ENCODE measurements around the gene ITGA11. TPM values are rescaled to one million over a fixed set of nuclear protein-coding genes. Genes with fewer than 3 reads are reported as not detected.
A peak's percentile ranks its signal among the peaks of the same experiment; 100 is the strongest.

Gene ITGA11
- total RNA-seq, 1 experiment from 2014 or later, result 0.70 TPM

- no peak for TF ChIP-seq EZH2 (IDR thresholded peaks at IDR 0.05; ENCODE audit: low read depth)
- no peak for TF ChIP-seq CTCF (conservative IDR thresholded peaks at IDR 0.05)
- BruUV-seq (replicated peaks), result no TSS peak
- no peak overlapping the region for H3K4me3 ChIP-seq
- no peaks in the 10 kb centered on the region for H3K9me2 ChIP-seq (ENCODE audit: insufficient read depth)
- no peak overlapping the region for H2AFZ ChIP-seq
- H3K79me2 ChIP-seq (ENCODE audit: low read depth), result no peaks in the 10 kb centered on the region
- ChIA-PET POLR2A (ENCODE audit: unreplicated experiment) (no interaction called here), CTCF (no interaction called here)
- intact Hi-C loops (cut with micrococcal nuclease; ENCODE audit: unreplicated experiment), result no loop called here
- H3F3A ChIP-seq (ENCODE audit: insufficient read depth, low read depth), result peaks cover 8% of the 10 kb centered on the region; the same call in 1 of the 2 replicates
- H3K27ac ChIP-seq, result no peak overlapping the region
- no peaks in the 10 kb centered on the region for H3K27me3 ChIP-seq (ENCODE audit: insufficient read depth, low read depth)
- H4K20me1 ChIP-seq (ENCODE audit: insufficient read depth), result no peaks in the 10 kb centered on the region
- H3K9me3 ChIP-seq (ENCODE audit: insufficient read depth, low read depth), result peaks cover 5% of the 10 kb centered on the region; the same call in 1 of the 2 replicates
- H3K4me1 ChIP-seq (replicated peaks; ENCODE audit: insufficient read depth), result peaks cover 8% of the 10 kb centered on the region
- DNase-seq, result no peak
- no peaks in the 10 kb centered on the region for H3K36me3 ChIP-seq (ENCODE audit: low read depth)
- H3K4me2 ChIP-seq, result no peak overlapping the region
Measured at GRCh38 chr15:68396068-68396467, 35.9 kb downstream of the ITGA11 start.

GRCh38 chr15:68391121-68391520 is 40.8 kb downstream of the ITGA11 start:
- no peak overlapping the region for H3K4me2 ChIP-seq
- no peaks in the 10 kb centered on the region for H3K27me3 ChIP-seq (ENCODE audit: insufficient read depth, low read depth)
- no peaks in the 10 kb centered on the region for H3K79me2 ChIP-seq (ENCODE audit: low read depth)
- no peak overlapping the region for H3K27ac ChIP-seq
- no peaks in the 10 kb centered on the region for H3K9me2 ChIP-seq (ENCODE audit: insufficient read depth)
- no peak overlapping the region for H3K4me3 ChIP-seq
- no TSS peak for BruUV-seq (replicated peaks)
- TF ChIP-seq CTCF (conservative IDR thresholded peaks at IDR 0.05) (no peak), EZH2 (IDR thresholded peaks at IDR 0.05; ENCODE audit: low read depth) (no peak)
- 0 out of 2 replicates have a peak, but pooled peaks cover 10% of the 10 kb centered on the region for H3K4me1 ChIP-seq (replicated peaks; ENCODE audit: insufficient read depth)
- H3K9me3 ChIP-seq (ENCODE audit: insufficient read depth, low read depth), result no peaks in the 10 kb centered on the region
- no peaks in the 10 kb centered on the region for H3F3A ChIP-seq (ENCODE audit: insufficient read depth, low read depth)
- no peaks in the 10 kb centered on the region for H3K36me3 ChIP-seq (ENCODE audit: low read depth)
- POLR2A ChIA-PET (ENCODE audit: unreplicated experiment), result no interaction called here
- H2AFZ ChIP-seq, result no peak overlapping the region
- CTCF ChIA-PET, result no interaction called here
- DNase-seq, result no peak
- intact Hi-C loops (cut with micrococcal nuclease; ENCODE audit: unreplicated experiment), result no loop called here
- no peaks in the 10 kb centered on the region for H4K20me1 ChIP-seq (ENCODE audit: insufficient read depth)

- DNase-seq, result peak in 1 of 2 experiments; percentile 17
- POLR2A ChIA-PET (ENCODE audit: unreplicated experiment), result no interaction called here
- no peaks in the 10 kb centered on the region for H4K20me1 ChIP-seq (ENCODE audit: insufficient read depth)
- H3K27me3 ChIP-seq (ENCODE audit: insufficient read depth, low read depth), result no peaks in the 10 kb centered on the region
- BruUV-seq (replicated peaks), result no TSS peak
- no peak overlapping the region for H3K27ac ChIP-seq
- no peak overlapping the region for H2AFZ ChIP-seq
- intact Hi-C loops (cut with micrococcal nuclease; ENCODE audit: unreplicated experiment), result no loop called here
- no peaks in the 10 kb centered on the region for H3K9me3 ChIP-seq (ENCODE audit: insufficient read depth, low read depth)
- no peaks in the 10 kb centered on the region for H3K36me3 ChIP-seq (ENCODE audit: low read depth)
- H3K79me2 ChIP-seq (ENCODE audit: low read depth), result no peaks in the 10 kb centered on the region
- H3F3A ChIP-seq (ENCODE audit: insufficient read depth, low read depth), result no peaks in the 10 kb centered on the region
- 0 out of 2 replicates have a peak, but pooled peaks cover 10% of the 10 kb centered on the region for H3K4me1 ChIP-seq (replicated peaks; ENCODE audit: insufficient read depth)
- no peak overlapping the region for H3K4me3 ChIP-seq
- 0 out of 2 replicates have a peak overlapping the region, but pooled peaks have one; percentile 4 for H3K4me2 ChIP-seq
- CTCF ChIA-PET, result no interaction called here
- H3K9me2 ChIP-seq (ENCODE audit: insufficient read depth), result no peaks in the 10 kb centered on the region
- TF ChIP-seq CTCF (conservative IDR thresholded peaks at IDR 0.05) (no peak), EZH2 (IDR thresholded peaks at IDR 0.05; ENCODE audit: low read depth) (no peak)
Measured at GRCh38 chr15:68389936-68390817, 41.8 kb downstream of the ITGA11 start.

Measured in PC-9 (cell line).